ENCODE data around the gene ZNF57.

DNA sequence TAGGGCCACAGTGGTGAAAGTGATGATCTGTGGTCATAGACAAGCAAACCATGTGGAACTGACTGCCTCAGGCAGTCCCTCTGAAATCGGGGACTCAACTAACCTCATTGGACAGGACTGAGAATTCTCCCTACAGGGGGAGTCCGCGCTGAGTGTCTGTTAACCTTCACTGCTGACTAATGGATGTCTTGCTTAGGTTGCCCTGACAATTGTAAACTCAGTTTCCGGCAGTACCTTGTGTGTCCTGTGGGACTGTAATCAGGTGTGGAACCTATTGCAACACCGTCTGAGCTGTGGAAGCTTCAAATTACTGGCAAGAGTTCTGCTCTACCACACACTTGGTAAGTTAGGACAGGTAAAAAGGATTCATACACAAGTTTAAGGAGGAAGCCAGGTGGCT lies 22.3 kb downstream of the ZNF57 start:
- TF ChIP-seq, protein P1, sequence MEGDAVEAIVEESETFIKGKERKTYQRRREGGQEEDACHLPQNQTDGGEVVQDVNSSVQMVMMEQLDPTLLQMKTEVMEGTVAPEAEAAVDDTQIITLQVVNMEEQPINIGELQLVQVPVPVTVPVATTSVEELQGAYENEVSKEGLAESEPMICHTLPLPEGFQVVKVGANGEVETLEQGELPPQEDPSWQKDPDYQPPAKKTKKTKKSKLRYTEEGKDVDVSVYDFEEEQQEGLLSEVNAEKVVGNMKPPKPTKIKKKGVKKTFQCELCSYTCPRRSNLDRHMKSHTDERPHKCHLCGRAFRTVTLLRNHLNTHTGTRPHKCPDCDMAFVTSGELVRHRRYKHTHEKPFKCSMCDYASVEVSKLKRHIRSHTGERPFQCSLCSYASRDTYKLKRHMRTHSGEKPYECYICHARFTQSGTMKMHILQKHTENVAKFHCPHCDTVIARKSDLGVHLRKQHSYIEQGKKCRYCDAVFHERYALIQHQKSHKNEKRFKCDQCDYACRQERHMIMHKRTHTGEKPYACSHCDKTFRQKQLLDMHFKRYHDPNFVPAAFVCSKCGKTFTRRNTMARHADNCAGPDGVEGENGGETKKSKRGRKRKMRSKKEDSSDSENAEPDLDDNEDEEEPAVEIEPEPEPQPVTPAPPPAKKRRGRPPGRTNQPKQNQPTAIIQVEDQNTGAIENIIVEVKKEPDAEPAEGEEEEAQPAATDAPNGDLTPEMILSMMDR (conservative IDR thresholded peaks at IDR 0.05; ENCODE audit: low read depth, low read length) = peak; percentile 39
- TF ChIP-seq EZH2 (IDR thresholded peaks at IDR 0.05; ENCODE audit: low read length, unreplicated experiment) = no peak
